ENCODE data around the gene LSM14A. TPM values are rescaled to one million over a fixed set of nuclear protein-coding genes. Genes with fewer than 3 reads are reported as not detected.

The LSM14A gene
- total RNA-seq, 5 donors from 2014 or later (not counting 1 experiment from before 2014, with no cell fraction given): 135 to 180 (median 159) TPM

DNA sequence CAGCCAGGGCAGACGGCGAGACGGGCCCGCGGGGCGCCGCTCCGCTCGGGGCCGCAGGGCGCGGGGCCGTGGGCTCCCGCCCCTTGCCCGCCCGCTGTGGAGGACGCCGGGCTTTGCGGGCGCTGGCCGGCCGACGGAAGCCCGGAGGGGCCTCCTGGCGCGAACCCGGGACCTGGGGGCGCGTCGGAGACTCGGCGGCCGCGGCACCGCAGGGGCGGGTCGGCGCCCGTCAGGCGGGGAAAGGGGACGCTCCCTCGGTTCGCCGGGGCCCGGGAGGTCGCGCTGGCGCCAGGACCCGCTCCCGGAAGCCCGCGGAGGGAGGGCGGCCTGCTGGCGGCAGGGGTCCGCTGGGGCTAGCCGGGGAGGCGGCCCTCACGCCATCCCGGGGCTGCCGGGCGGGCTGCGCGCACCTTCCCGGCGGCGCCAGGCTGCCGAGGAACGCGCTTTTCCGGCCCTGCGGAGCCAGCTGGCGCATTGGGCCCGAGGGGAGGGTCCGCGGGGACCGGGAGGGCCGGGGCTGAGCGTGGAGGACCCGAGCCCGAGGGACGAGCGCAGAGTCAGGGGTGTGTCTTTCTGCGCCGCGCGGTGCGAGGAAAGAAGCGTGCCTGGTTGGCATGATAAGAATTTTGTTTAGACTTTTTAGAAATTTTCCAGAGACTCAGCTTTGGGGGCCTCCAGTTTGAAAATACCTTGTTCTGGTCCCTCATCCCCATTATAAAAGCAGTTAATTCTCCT is 82.6 kb downstream of the LSM14A start:
- Histone ChIP-seq H3K9me3 (no peaks in the 10 kb centered on the region), H3K27ac (ENCODE audit: low read length) (peak overlapping the region; percentile 3), H3K4me3 (ENCODE audit: control insufficient read depth in 1 of 2, extremely low read depth in 1 of 2, low read length in 1 of 2) (peak overlapping the region; percentile 58), H3K36me3 (ENCODE audit: control insufficient read depth in 2 of 2, extremely low read depth in 1 of 2, insufficient read depth in 1 of 2, low read length in 1 of 2) (peaks cover 0 to 4% of the 10 kb centered on the region in 2 donors), H3K27me3 (replicated peaks in 1 of 2; ENCODE audit: control insufficient read depth in 2 of 2, extremely low read depth in 1 of 2, insufficient read depth in 2 of 2, low read length in 1 of 2) (no peaks in the 10 kb centered on the region), H3K4me1 (ENCODE audit: control insufficient read depth in 1 of 2, extremely low read depth in 1 of 2, insufficient read depth in 2 of 2, low read length in 2 of 2) (peaks cover 14 to 20% of the 10 kb centered on the region in 2 experiments)
- Mint-ChIP-seq H3K27ac (peak overlapping the region; percentile 71 to 79), H3K9me3 (no peaks in the 10 kb centered on the region), H3K27me3 (no peaks in the 10 kb centered on the region), H3K4me3 (peak overlapping the region; percentile 78 to 86 (median 84)), H3K36me3 (peaks cover 5% of the 10 kb centered on the region), H3K4me1 (peaks cover 42 to 50% (median 47%) of the 10 kb centered on the region in 3 donors)
- WGBS (ENCODE audit: insufficient coverage): under 1% methylated on average over 86 of the region's 88 CpGs
- CTCF ChIA-PET: no interaction called here
- POLR2A ChIA-PET: interaction anchor here in 1 of 2 donors (0.6 kb wide), 1 partner anchor 16 kb away, joined by 3 read pairs; no protein-coding TSS in a partner anchor
- peak; percentile 44 to 63 (median 54) for ATAC-seq (replicated peaks in 1 of 4)
- peak in 18 of 35 experiments; percentile 2 to 47 (median 20) for DNase-seq

DNA sequence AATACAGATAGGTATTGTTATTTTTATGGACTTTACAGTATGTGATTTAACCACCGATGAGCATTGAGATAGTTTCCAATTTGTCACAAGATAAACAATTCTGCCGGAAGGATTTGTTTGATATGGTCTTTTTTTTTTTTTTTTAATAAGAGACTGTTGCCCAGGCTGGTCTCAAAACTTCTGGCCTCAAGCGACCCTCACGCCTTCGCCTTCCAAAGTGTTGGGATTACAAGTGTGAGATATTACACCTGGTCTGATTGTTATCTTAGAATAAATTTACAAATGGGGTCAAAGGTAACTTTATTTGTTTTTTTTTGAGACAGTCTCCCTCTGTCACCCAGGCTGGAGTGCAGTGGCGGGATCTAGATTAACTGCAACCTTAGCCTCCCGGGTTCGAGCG is 83.2 kb downstream of the LSM14A start:
- peaks cover 44 to 53% (median 50%) of the 10 kb centered on the region in 3 donors for H3K4me1 Mint-ChIP-seq
- H3K27ac ChIP-seq (ENCODE audit: low read length): peak overlapping the region; percentile 3

DNA sequence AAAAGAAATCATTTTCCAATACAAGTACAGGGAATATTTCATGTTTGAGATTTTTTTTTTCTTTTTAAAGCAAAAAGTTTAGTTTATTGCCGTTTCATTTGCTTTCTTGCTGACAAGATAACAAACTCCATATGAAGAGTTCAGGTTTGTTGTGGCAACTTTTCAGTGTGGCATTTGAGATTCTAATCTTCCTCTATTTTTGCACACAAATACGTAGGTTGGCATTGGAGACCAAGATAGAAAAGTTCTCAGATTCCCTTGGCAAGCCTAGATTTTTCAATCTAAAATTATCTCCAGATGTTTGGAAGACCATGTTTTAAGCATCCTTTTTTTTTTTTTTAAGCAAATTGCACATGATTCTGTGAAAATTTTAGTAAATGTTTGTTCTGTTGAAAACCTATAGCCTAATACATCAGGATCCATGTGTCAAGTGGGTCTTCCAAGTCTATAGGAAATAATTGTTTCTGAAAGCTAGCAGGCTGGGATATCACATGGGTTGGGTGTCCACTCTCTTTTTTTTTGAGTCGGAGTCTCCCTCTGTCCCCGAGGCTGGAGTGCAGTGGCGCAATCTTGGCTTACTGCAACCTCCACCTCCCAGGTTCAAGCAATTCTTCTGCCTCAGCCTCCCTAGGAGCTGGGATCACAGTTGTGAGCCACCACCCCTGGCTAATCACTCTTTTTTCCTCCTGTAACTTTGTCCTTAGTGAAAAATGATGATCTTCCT is 84.7 kb downstream of the LSM14A start:
- no peaks in the 10 kb centered on the region for H3K27me3 ChIP-seq (replicated peaks in 1 of 2; ENCODE audit: control insufficient read depth in 2 of 2, extremely low read depth in 1 of 2, insufficient read depth in 2 of 2, low read length in 1 of 2)
- peaks cover 16 to 33% of the 10 kb centered on the region in 2 experiments for H3K4me1 ChIP-seq (ENCODE audit: control insufficient read depth in 1 of 2, extremely low read depth in 1 of 2, insufficient read depth in 2 of 2, low read length in 2 of 2)
- H3K27ac ChIP-seq (ENCODE audit: low read length): no peak overlapping the region
- H3K9me3 Mint-ChIP-seq: no peaks in the 10 kb centered on the region
- H3K4me1 Mint-ChIP-seq: peaks cover 59 to 67% (median 65%) of the 10 kb centered on the region in 3 donors
- peak overlapping the region; percentile 31 to 34 for H3K27ac Mint-ChIP-seq
- POLR2A ChIA-PET: interaction anchor here in 1 of 2 donors (0.7 kb wide), 3 partner anchors 13 to 212 kb away, joined by 3 to 11 read pairs (median 6); no protein-coding TSS in a partner anchor
- WGBS (ENCODE audit: insufficient coverage): no CpG with 5 or more reads among the region's 5 CpGs
- DNase-seq (no peak), ATAC-seq (replicated peaks in 1 of 4) (no peak)
- no peaks in the 10 kb centered on the region for H3K9me3 ChIP-seq
- peaks cover 0 to 7% of the 10 kb centered on the region in 2 donors for H3K36me3 ChIP-seq (ENCODE audit: control insufficient read depth in 2 of 2, extremely low read depth in 1 of 2, insufficient read depth in 1 of 2, low read length in 1 of 2)
- CTCF ChIA-PET: interaction anchor here in 1 of 2 donors (0.7 to 1.0 kb wide), 3 partner anchors 12 to 942 kb away, joined by 3 to 5 read pairs (median 4); no protein-coding TSS in a partner anchor
- no peaks in the 10 kb centered on the region for H3K27me3 Mint-ChIP-seq
- H3K4me3 ChIP-seq (ENCODE audit: control insufficient read depth in 1 of 2, extremely low read depth in 1 of 2, low read length in 1 of 2): no peak overlapping the region
- peaks cover 5% of the 10 kb centered on the region for H3K36me3 Mint-ChIP-seq
- peak overlapping the region; percentile 39 to 47 (median 47) for H3K4me3 Mint-ChIP-seq

More for the DNA sequence above, 83.2 kb downstream of the LSM14A start:
- H3K4me3 Mint-ChIP-seq: peak overlapping the region; percentile 74 to 84 (median 78)
- no peaks in the 10 kb centered on the region for H3K27me3 Mint-ChIP-seq
- H3K9me3 Mint-ChIP-seq: no peaks in the 10 kb centered on the region
- peaks cover 5% of the 10 kb centered on the region for H3K36me3 Mint-ChIP-seq
- Histone ChIP-seq H3K36me3 (ENCODE audit: control insufficient read depth in 2 of 2, extremely low read depth in 1 of 2, insufficient read depth in 1 of 2, low read length in 1 of 2) (peaks cover 0 to 4% of the 10 kb centered on the region in 2 donors), H3K4me3 (ENCODE audit: control insufficient read depth in 1 of 2, extremely low read depth in 1 of 2, low read length in 1 of 2) (peak overlapping the region; percentile 58), H3K9me3 (no peaks in the 10 kb centered on the region), H3K4me1 (ENCODE audit: control insufficient read depth in 1 of 2, extremely low read depth in 1 of 2, insufficient read depth in 2 of 2, low read length in 2 of 2) (peaks cover 14 to 20% of the 10 kb centered on the region in 2 experiments), H3K27me3 (replicated peaks in 1 of 2; ENCODE audit: control insufficient read depth in 2 of 2, extremely low read depth in 1 of 2, insufficient read depth in 2 of 2, low read length in 1 of 2) (no peaks in the 10 kb centered on the region)
- 95% methylated on average over 4 of the region's 9 CpGs for WGBS (ENCODE audit: insufficient coverage)
- CTCF ChIA-PET: no interaction called here
- DNase-seq (no peak), ATAC-seq (replicated peaks in 1 of 4) (no peak)
- POLR2A ChIA-PET: interaction anchor here in 1 of 2 donors (0.6 kb wide), 1 partner anchor 16 kb away, joined by 3 read pairs; no protein-coding TSS in a partner anchor
- H3K27ac Mint-ChIP-seq: peak overlapping the region; percentile 71 to 79

DNA sequence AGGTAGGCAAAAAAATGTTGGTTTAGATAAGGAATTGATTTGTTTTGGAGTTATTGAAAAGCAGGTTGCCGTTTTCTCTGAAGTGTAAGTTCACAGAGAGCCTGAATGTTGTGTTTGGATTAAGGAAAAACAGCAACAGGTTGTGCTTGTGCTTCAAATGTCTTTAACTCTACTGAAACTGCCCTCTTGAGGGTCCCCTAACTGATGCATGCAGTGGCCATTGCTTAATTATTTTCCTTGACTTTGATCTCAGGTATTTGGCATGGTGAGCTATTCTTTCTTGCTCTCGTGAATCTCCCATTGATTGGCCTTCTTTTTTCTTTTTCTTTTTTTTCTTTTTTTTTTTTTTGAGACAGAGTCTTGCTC is 85.2 kb downstream of the LSM14A start:
- peak overlapping the region; percentile 5 to 25 for H3K27ac Mint-ChIP-seq
- peaks cover 0 to 7% of the 10 kb centered on the region in 2 donors for H3K36me3 ChIP-seq (ENCODE audit: control insufficient read depth in 2 of 2, extremely low read depth in 1 of 2, insufficient read depth in 1 of 2, low read length in 1 of 2)
- H3K36me3 Mint-ChIP-seq: peaks cover 5% of the 10 kb centered on the region
- H3K4me1 ChIP-seq (ENCODE audit: control insufficient read depth in 1 of 2, extremely low read depth in 1 of 2, insufficient read depth in 2 of 2, low read length in 2 of 2): peaks cover 16 to 38% of the 10 kb centered on the region in 2 experiments
- ATAC-seq (replicated peaks in 1 of 4) (no peak), DNase-seq (no peak)
- H3K27ac ChIP-seq (ENCODE audit: low read length): no peak overlapping the region
- H3K27me3 Mint-ChIP-seq: no peaks in the 10 kb centered on the region
- no peaks in the 10 kb centered on the region for H3K9me3 ChIP-seq
- peaks cover 59 to 67% (median 65%) of the 10 kb centered on the region in 3 donors for H3K4me1 Mint-ChIP-seq
- H3K27me3 ChIP-seq (replicated peaks in 1 of 2; ENCODE audit: control insufficient read depth in 2 of 2, extremely low read depth in 1 of 2, insufficient read depth in 2 of 2, low read length in 1 of 2): no peaks in the 10 kb centered on the region
- WGBS (ENCODE audit: insufficient coverage): no CpG with 5 or more reads among the region's 2 CpGs
- no peak overlapping the region for H3K4me3 ChIP-seq (ENCODE audit: control insufficient read depth in 1 of 2, extremely low read depth in 1 of 2, low read length in 1 of 2)
- POLR2A ChIA-PET: interaction anchor here in 1 of 2 donors (0.7 kb wide), 1 partner anchor 68 kb away, joined by 4 read pairs; no protein-coding TSS in a partner anchor
- peak overlapping the region; percentile 31 to 47 (median 47) for H3K4me3 Mint-ChIP-seq
- CTCF ChIA-PET: no interaction called here
- no peaks in the 10 kb centered on the region for H3K9me3 Mint-ChIP-seq

DNA sequence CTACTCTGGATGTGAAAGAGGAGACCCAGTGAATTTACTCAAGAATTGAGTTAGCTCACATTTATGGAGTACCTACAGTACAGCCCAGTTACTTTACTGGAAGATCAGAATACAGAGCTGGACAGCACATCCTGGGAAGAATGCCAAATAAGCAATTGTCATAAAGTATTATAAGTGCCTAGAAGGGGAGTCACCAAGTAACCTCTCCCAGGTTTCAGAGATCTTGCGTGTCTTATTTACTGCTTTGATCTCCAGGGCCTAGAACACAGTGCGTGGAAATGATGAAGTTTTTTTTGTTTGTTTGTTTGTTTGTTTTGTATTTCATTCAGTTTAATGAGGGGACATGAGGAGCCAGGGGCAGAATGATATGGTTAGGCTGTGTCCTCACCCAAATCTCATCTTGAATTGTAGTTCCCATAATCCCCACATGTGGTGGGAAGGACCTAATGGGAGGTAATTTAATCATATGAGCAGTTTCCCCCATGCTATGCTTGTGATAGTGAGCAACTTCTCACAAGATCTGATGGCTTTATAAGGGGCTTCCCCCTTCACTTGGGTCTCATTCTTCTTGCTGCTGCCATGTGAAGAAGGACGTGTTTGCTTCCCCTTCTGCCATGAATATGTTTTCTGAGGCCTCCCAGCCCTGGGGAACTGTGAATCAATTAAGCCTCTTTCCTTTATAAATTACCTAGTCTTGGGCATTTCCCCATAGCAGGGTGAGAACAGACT is 87.2 kb downstream of the LSM14A start:
- 100% methylated on average over 1 of the region's 3 CpGs for WGBS (ENCODE audit: insufficient coverage)

More for the DNA sequence above, 87.2 kb downstream of the LSM14A start:
- Histone ChIP-seq H3K36me3 (ENCODE audit: control insufficient read depth in 2 of 2, extremely low read depth in 1 of 2, insufficient read depth in 1 of 2, low read length in 1 of 2) (peaks cover 0 to 7% of the 10 kb centered on the region in 2 donors), H3K9me3 (no peaks in the 10 kb centered on the region), H3K4me3 (ENCODE audit: control insufficient read depth in 1 of 2, extremely low read depth in 1 of 2, low read length in 1 of 2) (no peak overlapping the region), H3K27me3 (replicated peaks in 1 of 2; ENCODE audit: control insufficient read depth in 2 of 2, extremely low read depth in 1 of 2, insufficient read depth in 2 of 2, low read length in 1 of 2) (no peaks in the 10 kb centered on the region), H3K27ac (ENCODE audit: low read length) (no peak overlapping the region), H3K4me1 (ENCODE audit: control insufficient read depth in 1 of 2, extremely low read depth in 1 of 2, insufficient read depth in 2 of 2, low read length in 2 of 2) (peaks cover 14 to 37% of the 10 kb centered on the region in 2 experiments)
- peaks cover 8% of the 10 kb centered on the region for H3K36me3 Mint-ChIP-seq
- DNase-seq (no peak), ATAC-seq (replicated peaks in 1 of 4) (no peak)
- H3K9me3 Mint-ChIP-seq: no peaks in the 10 kb centered on the region
- H3K4me1 Mint-ChIP-seq: peaks cover 56 to 66% (median 65%) of the 10 kb centered on the region in 3 donors
- POLR2A ChIA-PET: no interaction called here
- no peak overlapping the region for H3K4me3 Mint-ChIP-seq
- peak overlapping the region; percentile 9 to 52 for H3K27ac Mint-ChIP-seq
- CTCF ChIA-PET: no interaction called here
- no peaks in the 10 kb centered on the region for H3K27me3 Mint-ChIP-seq
